Type B pancreatic cell (in vitro differentiated cells): ENCODE data around the gene AFP. TPM values are rescaled to one million over a fixed set of nuclear protein-coding genes. Genes with fewer than 3 reads are reported as not detected.

Experiments used
- DNase-seq: peaks from one replicate; pipeline ENCODE4 v3.0.0; 2021; ENCODE audit warnings: mixed read lengths; ENCODE audit not compliant: unreplicated experiment; ENCODE audit errors: extremely low spot score
- H3K27ac Mint-ChIP-seq: 2 replicates; pipeline ENCODE4 v1.8.0; 2021; ENCODE audit warnings: mild to moderate bottlenecking, mixed read lengths
- H3K27me3 Mint-ChIP-seq: 2 replicates; pipeline ENCODE4 v1.8.0; 2021; ENCODE audit warnings: mixed read lengths
- H3K36me3 Mint-ChIP-seq: 2 replicates; pipeline ENCODE4 v1.8.0; 2021; ENCODE audit warnings: mixed read lengths
- H3K4me1 Mint-ChIP-seq: one replicate; pipeline ENCODE4 v1.8.0; 2021; ENCODE audit warnings: mixed read lengths; ENCODE audit not compliant: unreplicated experiment
- H3K4me3 Mint-ChIP-seq: 2 replicates; pipeline ENCODE4 v1.8.0; 2021; ENCODE audit warnings: mild to moderate bottlenecking, mixed read lengths
- H3K9me3 Mint-ChIP-seq: 2 replicates; pipeline ENCODE4 v1.8.0; 2021; ENCODE audit warnings: mixed read lengths
- CTCF ChIP-seq: fragments of 200-600 bp; sonication (generic); conservative IDR thresholded peaks from 2 replicates; pipeline ENCODE4 v1.5.0; 2021; ENCODE audit warnings: antibody characterized with exemption, mild to moderate bottlenecking
- total RNA-seq: library from RNA; stranded (reverse); gene quantifications from 2 replicates; pipeline ENCODE4 v1.2.1, GENCODE V29; 2021; ENCODE audit warnings: low replicate concordance

Gene AFP
- total RNA-seq, 1 donor from 2014 or later, result 67.6 TPM

DNA sequence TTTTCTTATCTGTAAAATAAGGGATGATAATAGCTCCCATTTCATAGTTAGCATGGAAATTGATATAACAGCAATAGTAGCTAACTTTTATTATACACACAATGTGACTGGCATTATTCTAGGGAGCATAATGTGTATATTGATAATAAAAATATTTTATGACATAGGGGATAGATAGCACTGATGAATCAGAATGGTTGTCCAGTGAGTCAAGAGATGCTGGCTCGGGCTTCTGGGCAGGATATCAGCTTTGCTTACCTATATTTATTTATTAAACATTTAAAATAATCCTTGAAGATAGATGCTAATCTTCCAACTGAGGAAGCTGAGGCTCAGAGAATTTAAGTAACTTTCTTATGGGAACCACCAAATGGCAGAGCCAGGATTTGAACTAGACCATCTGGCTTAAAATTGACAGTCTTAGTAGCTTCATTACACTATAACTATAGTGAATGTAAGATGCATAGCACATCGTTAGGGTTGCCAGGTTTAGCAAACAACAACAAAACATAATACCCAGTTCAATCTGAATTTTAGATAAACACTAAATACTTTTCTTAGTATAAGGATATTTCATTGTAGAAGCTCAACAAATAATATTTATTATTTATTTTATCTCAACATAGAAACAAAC is 2.7 kb downstream of the AFP start:
- Mint-ChIP-seq H3K4me1 (no peaks in the 10 kb centered on the region), H3K9me3 (no peaks in the 10 kb centered on the region), H3K36me3 (no peaks in the 10 kb centered on the region), H3K27ac (no peak overlapping the region), H3K27me3 (no peaks in the 10 kb centered on the region), H3K4me3 (no peak overlapping the region)
- no peak for TF ChIP-seq CTCF
- DNase-seq, result no peak

- Mint-ChIP-seq H3K27ac (no peak overlapping the region), H3K36me3 (no peaks in the 10 kb centered on the region)
Observed at GRCh38 chr4:73439445-73439844, 3.4 kb downstream of the AFP start.

DNA sequence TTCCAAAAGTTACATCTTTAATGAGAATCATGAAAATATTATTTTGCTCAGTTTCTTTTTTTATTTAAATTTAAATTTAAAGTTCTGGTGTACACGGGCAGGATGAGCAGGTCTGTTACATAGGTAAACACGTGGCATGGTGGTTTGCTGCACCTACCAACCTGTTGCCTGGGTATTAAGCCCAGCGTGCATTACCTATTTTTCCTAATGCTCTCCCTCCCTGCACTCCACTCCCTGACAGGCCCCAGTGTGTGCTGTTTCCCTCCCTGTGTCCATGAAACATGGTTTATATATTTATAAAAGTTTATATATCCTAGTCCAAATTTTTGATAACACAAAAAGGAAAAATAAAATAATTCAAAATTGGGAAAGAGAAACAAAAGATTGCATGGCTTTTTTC is 4.0 kb downstream of the AFP start:
- Mint-ChIP-seq H3K4me3 (no peak overlapping the region), H3K4me1 (no peaks in the 10 kb centered on the region), H3K27ac (no peak overlapping the region), H3K36me3 (no peaks in the 10 kb centered on the region), H3K27me3 (no peaks in the 10 kb centered on the region), H3K9me3 (no peaks in the 10 kb centered on the region)
- DNase-seq, result no peak
- TF ChIP-seq CTCF, result no peak

More at GRCh38 chr4:73439445-73439844, 3.4 kb downstream of the AFP start:
- no peaks in the 10 kb centered on the region for H3K4me1 Mint-ChIP-seq
- no peaks in the 10 kb centered on the region for H3K27me3 Mint-ChIP-seq
- no peaks in the 10 kb centered on the region for H3K9me3 Mint-ChIP-seq
- TF ChIP-seq CTCF, result no peak
- no peak overlapping the region for H3K4me3 Mint-ChIP-seq
- no peak for DNase-seq

DNA sequence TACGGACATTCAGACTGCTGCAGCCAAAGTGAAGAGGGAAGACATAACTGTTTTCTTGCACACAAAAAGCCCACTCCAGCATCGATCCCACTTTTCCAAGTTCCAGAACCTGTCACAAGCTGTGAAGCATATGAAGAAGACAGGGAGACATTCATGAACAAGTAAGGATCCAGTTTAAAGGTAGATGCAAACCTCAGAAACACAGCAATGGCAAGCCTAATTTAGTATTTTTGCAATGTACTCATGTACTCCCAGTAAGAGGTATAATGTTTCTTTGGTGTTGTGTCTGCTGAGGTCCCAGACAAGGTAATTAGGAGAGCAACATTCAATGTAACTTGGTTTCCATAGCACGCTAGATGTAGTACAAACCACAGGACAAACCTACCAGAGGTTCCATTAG is 4.6 kb downstream of the AFP start:
- no peak overlapping the region for H3K27ac Mint-ChIP-seq
- DNase-seq, result no peak
- no peaks in the 10 kb centered on the region for H3K9me3 Mint-ChIP-seq
- no peak for TF ChIP-seq CTCF
- no peaks in the 10 kb centered on the region for H3K27me3 Mint-ChIP-seq
- no peaks in the 10 kb centered on the region for H3K36me3 Mint-ChIP-seq
- H3K4me3 Mint-ChIP-seq, result no peak overlapping the region
- H3K4me1 Mint-ChIP-seq, result no peaks in the 10 kb centered on the region

- Mint-ChIP-seq H3K9me3 (no peaks in the 10 kb centered on the region), H3K4me3 (no peak overlapping the region), H3K27me3 (peaks cover 4% of the 10 kb centered on the region), H3K36me3 (no peaks in the 10 kb centered on the region), H3K27ac (no peak overlapping the region), H3K4me1 (no peaks in the 10 kb centered on the region)
- no peak for TF ChIP-seq CTCF
- DNase-seq, result no peak
Observed at GRCh38 chr4:73442275-73442674, 6.3 kb downstream of the AFP start.

- TF ChIP-seq CTCF, result no peak
- Mint-ChIP-seq H3K27ac (no peak overlapping the region), H3K4me1 (no peaks in the 10 kb centered on the region), H3K27me3 (peaks cover 10% of the 10 kb centered on the region), H3K36me3 (no peaks in the 10 kb centered on the region), H3K9me3 (no peaks in the 10 kb centered on the region), H3K4me3 (no peak overlapping the region)
- DNase-seq, result no peak
Observed at GRCh38 chr4:73443224-73443623, 7.2 kb downstream of the AFP start.
